MM.1S (cell line): ENCODE measurements around the gene C20orf96.

Experiments
- DNase-seq: peaks from one replicate; pipeline ENCODE4 v3.0.0-alpha.2; 2015
- H2AFZ ChIP-seq: fragments of 300-600 bp; sonication (generic); 2 replicates; pipeline ENCODE4 v1.6.0; 2016; ENCODE audit warnings: antibody characterized with exemption, low read length
- H3F3A ChIP-seq: fragments of 300-600 bp; sonication (generic); 2 replicates; pipeline ENCODE4 v1.6.1; 2016; ENCODE audit warnings: mild to moderate bottlenecking, antibody characterized with exemption, low read length, moderate library complexity, mixed read lengths; ENCODE audit not compliant: insufficient read depth
- H3K27ac ChIP-seq: fragments of 300-600 bp; sonication (generic); 2 replicates; pipeline ENCODE4 v1.5.1; 2016; ENCODE audit warnings: mild to moderate bottlenecking, low read length
- H3K27me3 ChIP-seq: fragments of 300-600 bp; sonication (generic); replicated peaks from 2 replicates; pipeline ENCODE4 v1.6.0; 2016; ENCODE audit warnings: low read length; ENCODE audit not compliant: insufficient read depth
- H3K36me3 ChIP-seq: fragments of 300-600 bp; sonication (generic); replicated peaks from 2 replicates; pipeline ENCODE4 v1.6.1; 2016; ENCODE audit warnings: mild to moderate bottlenecking, low read length, mixed read lengths; ENCODE audit not compliant: insufficient read depth
- H3K4me1 ChIP-seq: fragments of 300-600 bp; sonication (generic); 2 replicates; pipeline ENCODE4 v1.6.1; 2016; ENCODE audit warnings: low read length, mixed read lengths
- H3K4me2 ChIP-seq: fragments of 300-600 bp; sonication (generic); 2 replicates; pipeline ENCODE4 v1.6.0; 2016; ENCODE audit warnings: low read depth, low read length
- H3K4me3 ChIP-seq: fragments of 300-600 bp; sonication (generic); 2 replicates; pipeline ENCODE4 v1.5.1; 2016; ENCODE audit warnings: low read length, mixed read lengths
- H3K79me2 ChIP-seq: fragments of 300-600 bp; sonication (generic); 2 replicates; pipeline ENCODE4 v1.6.1; 2016; ENCODE audit warnings: mixed run types, low read length, mixed read lengths
- H3K9ac ChIP-seq: fragments of 300-600 bp; sonication (generic); 2 replicates; pipeline ENCODE4 v1.6.1; 2016; ENCODE audit warnings: low read length, mixed read lengths
- H3K9me2 ChIP-seq: fragments of 300-600 bp; sonication (generic); replicated peaks from 2 replicates; pipeline ENCODE4 v1.6.1; 2016; ENCODE audit warnings: mild to moderate bottlenecking, low read length, mixed read lengths; ENCODE audit not compliant: insufficient read depth
- H3K9me3 ChIP-seq: fragments of 300-600 bp; sonication (generic); replicated peaks from 2 replicates; pipeline ENCODE4 v1.6.1; 2016; ENCODE audit warnings: mild to moderate bottlenecking, low read length, mixed read lengths; ENCODE audit not compliant: insufficient read depth
- H4K20me1 ChIP-seq: fragments of 300-600 bp; sonication (generic); 2 replicates; pipeline ENCODE4 v1.6.1; 2016; ENCODE audit warnings: mild to moderate bottlenecking, low read length, moderate library complexity, mixed read lengths; ENCODE audit not compliant: insufficient read depth
- EZH2 ChIP-seq: fragments of 300-600 bp; sonication (generic); optimal IDR thresholded peaks from 2 replicates; pipeline ENCODE3; 2017; ENCODE audit warnings: low read depth, mild to moderate bottlenecking, antibody characterized with exemption, low read length, mixed read lengths
- EZH2phosphoT487 ChIP-seq: fragments of 300-600 bp; sonication (generic); IDR thresholded peaks from 2 replicates; pipeline ENCODE4 v1.6.1; 2018; ENCODE audit warnings: antibody characterized with exemption, low read length
- TF ChIP-seq, protein P1 (sequence below): fragments of 300-600 bp; sonication (generic); IDR thresholded peaks from 2 replicates; pipeline ENCODE4 v1.5.1; 2016; ENCODE audit warnings: antibody characterized with exemption, low read length, mixed read lengths

Gene C20orf96

GRCh38 chr20:297098-297924 is 6.8 kb upstream of the C20orf96 start, which contains the start of gene ZCCHC3:
TSS of gene ZCCHC3 (plus strand) at chr20:297570. CDS start at chr20:297587, 17 bp downstream.
- peak within 1 kb of the TSS; percentile 91 for H3K9ac ChIP-seq
- peak within 1 kb of the TSS; percentile 76; the same call in 1 of the 2 replicates for H3K27ac ChIP-seq
- H3K9me3 ChIP-seq, result no peaks in the 10 kb centered on the region
- TF ChIP-seq EZH2 (no peak), EZH2phosphoT487 (no peak)
- TF ChIP-seq, protein P1, sequence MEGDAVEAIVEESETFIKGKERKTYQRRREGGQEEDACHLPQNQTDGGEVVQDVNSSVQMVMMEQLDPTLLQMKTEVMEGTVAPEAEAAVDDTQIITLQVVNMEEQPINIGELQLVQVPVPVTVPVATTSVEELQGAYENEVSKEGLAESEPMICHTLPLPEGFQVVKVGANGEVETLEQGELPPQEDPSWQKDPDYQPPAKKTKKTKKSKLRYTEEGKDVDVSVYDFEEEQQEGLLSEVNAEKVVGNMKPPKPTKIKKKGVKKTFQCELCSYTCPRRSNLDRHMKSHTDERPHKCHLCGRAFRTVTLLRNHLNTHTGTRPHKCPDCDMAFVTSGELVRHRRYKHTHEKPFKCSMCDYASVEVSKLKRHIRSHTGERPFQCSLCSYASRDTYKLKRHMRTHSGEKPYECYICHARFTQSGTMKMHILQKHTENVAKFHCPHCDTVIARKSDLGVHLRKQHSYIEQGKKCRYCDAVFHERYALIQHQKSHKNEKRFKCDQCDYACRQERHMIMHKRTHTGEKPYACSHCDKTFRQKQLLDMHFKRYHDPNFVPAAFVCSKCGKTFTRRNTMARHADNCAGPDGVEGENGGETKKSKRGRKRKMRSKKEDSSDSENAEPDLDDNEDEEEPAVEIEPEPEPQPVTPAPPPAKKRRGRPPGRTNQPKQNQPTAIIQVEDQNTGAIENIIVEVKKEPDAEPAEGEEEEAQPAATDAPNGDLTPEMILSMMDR, result no peak; the same call in 1 of the 2 replicates
- H3K36me3 ChIP-seq, result no peaks in the 10 kb centered on the region
- no peaks in the 10 kb centered on the region for H3K9me2 ChIP-seq
- DNase-seq, result peak; percentile 92
- peak within 1 kb of the TSS; percentile 89 for H3K4me3 ChIP-seq
- peaks cover 13% of the 10 kb centered on the region for H3F3A ChIP-seq
- H4K20me1 ChIP-seq, result peaks cover 4% of the 10 kb centered on the region
- H3K4me1 ChIP-seq, result peaks cover 29% of the 10 kb centered on the region
- peak within 1 kb of the TSS; percentile 55 for H2AFZ ChIP-seq
- H3K4me2 ChIP-seq, result peak within 1 kb of the TSS; percentile 89
- H3K79me2 ChIP-seq, result peaks cover 40% of the 10 kb centered on the region
- H3K27me3 ChIP-seq, result no peaks in the 10 kb centered on the region

- no peak for TF ChIP-seq EZH2phosphoT487
- TF ChIP-seq, protein P1, result no peak
- TF ChIP-seq EZH2, result no peak
- Histone ChIP-seq H3F3A (peaks cover 13% of the 10 kb centered on the region; the same call in 1 of the 2 replicates), H3K9me3 (no peaks in the 10 kb centered on the region), H2AFZ (no peak overlapping the region), H3K9me2 (no peaks in the 10 kb centered on the region), H4K20me1 (peaks cover 4% of the 10 kb centered on the region), H3K27me3 (no peaks in the 10 kb centered on the region), H3K4me2 (no peak overlapping the region), H3K27ac (no peak overlapping the region), H3K4me3 (no peak overlapping the region), H3K4me1 (peaks cover 29% of the 10 kb centered on the region), H3K79me2 (peaks cover 37% of the 10 kb centered on the region), H3K9ac (no peak overlapping the region), H3K36me3 (no peaks in the 10 kb centered on the region)
- no peak for DNase-seq
Observed at GRCh38 chr20:295804-296203, 5.3 kb upstream of the C20orf96 start.

DNA sequence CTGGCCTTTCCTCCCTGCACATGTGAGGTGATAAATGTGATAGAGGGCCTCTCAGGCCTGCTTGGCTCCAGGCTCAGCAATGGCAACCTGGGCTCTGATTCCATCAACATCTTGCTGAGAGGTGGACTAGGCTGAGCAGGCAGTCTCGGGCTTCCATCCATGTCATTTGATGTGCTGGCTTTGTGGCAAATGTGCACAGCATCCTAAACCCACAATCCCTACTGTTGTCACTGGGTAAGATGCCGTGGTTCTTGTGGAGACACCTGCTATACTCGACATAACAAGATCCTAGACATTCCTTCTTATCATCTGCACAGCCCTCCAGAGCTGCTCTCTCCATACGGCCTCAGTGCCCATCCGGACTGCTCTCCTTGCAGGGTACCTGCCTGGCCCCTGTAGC is 4.1 kb upstream of the C20orf96 start:
- peaks cover 21% of the 10 kb centered on the region for H3K4me1 ChIP-seq
- no peaks in the 10 kb centered on the region for H3K9me2 ChIP-seq
- no peak overlapping the region for H3K4me3 ChIP-seq
- TF ChIP-seq EZH2phosphoT487 (no peak), EZH2 (no peak)
- TF ChIP-seq, protein P1, result no peak
- H3K27ac ChIP-seq, result no peak overlapping the region
- peaks cover 13% of the 10 kb centered on the region; the same call in 1 of the 2 replicates for H3F3A ChIP-seq
- H3K27me3 ChIP-seq, result no peaks in the 10 kb centered on the region
- no peak overlapping the region for H2AFZ ChIP-seq
- no peaks in the 10 kb centered on the region for H3K36me3 ChIP-seq
- peaks cover under 1% of the 10 kb centered on the region for H4K20me1 ChIP-seq
- peaks cover 27% of the 10 kb centered on the region for H3K79me2 ChIP-seq
- no peak overlapping the region for H3K9ac ChIP-seq
- DNase-seq, result no peak
- H3K4me2 ChIP-seq, result no peak overlapping the region
- H3K9me3 ChIP-seq, result no peaks in the 10 kb centered on the region
